ENCODE results near the gene SPINK13.
A peak's percentile ranks its signal among the peaks of the same experiment; 100 is the strongest.
"Not testable (repeated sequence)": the region's sequence is repeated elsewhere in the genome, so short reads cannot be mapped to it uniquely, and the experiment has no call there.

SPINK13 gene, protein sequence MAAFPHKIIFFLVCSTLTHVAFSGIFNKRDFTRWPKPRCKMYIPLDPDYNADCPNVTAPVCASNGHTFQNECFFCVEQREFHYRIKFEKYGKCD

DNA sequence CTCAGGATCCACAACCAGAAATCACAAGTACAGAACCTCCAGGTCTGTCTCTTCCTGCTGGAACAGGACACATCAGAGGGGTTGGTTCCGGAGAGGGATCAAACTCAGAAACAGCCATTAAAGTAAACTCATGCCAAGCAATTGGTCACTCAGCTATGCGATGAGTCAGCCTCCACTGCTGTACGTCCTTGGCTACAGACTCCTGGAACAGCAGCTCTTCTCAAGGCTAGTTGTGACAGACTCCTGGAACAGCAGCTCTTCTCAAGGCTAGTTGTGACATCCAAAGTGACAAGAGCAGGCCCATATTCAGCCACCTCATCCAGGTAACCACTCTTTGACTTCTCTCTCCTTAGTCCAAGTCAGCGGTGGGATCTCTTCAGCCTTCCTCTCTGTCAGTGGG, at the start of gene SPINK13:
Gene SPINK13 (plus strand): TSS at position 229 of the 400 bp plus-strand sequence. CDS start 1,279 bp downstream, outside the sequence.
- DNase-seq (ENCODE audit: low spot score), result peak; percentile 3

DNA sequence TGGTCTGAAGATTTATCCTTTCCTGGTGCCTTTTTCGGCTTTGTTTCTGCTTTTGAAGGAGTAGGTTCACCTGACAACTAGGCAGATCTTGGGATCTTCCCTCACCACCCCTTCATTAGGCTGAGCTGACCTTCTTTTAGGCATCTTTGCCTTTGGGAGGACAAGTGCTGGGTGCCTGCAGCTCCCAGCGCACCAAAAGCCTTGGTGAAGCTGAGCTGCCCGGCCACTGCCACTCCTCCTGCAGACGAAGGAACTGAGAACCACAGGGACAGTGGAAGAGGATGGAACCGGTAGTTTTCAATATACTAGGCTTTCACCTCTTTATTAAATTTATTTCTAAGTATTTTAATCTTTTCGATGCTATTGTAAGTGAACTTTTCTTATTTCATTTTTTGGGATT, 47.1 kb upstream of the SPINK13 start:
- no peak for DNase-seq (ENCODE audit: low spot score)

DNA sequence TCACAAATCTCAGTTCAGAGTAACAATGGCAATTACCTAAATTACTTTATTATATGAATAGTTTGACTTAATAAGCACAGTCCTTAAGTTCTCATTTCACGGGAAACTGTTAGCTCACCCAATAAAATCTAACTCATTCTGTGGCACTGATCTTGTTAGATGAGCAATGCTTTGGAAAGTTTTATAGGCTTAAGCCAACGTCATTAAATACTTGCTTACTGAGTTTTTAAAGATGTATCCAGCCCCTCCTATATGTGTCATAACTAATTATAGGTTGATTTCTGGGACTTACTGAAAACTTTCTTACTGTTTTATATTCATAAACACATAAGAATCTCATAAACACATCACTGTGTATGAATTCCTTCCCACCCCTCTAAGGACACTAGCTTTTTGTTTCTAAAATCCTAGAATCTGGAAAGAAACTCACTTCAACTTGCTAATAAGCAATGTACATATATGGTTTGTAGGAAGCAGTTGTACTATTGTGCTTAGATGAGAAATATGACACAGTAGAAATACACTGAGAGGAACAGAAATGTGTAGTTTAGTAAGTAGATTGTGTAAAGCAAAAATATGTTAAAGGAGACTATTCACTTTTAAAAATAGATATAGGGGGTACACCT, 44.4 kb upstream of the SPINK13 start:
- DNase-seq (ENCODE audit: low spot score), result no peak

DNA sequence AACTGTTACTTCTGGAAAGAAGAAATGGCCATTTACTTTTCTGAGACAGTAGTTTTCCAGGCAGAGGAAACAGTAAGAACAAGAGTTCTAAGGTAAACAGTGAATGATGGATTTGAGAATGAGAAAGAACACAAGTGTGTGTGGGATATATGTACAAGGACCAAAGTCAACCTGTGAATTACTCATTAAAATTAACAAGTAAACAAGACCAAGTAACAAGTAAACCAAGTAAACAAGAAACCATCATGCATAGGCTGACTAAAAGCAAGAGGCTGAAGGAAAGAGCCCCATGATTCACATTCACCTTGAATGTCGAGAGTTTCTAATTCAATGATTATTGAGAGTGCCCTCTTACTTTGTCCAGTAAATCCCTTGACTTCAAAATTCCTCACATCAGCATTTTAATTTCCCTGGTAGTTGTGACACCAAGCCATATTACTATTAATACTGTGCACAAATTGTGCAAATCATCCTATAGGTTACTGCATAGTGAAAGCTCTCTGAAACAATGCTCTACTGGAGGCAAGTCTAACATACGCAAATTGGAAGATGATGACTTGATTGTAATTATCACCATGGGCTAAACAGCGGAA, 40.1 kb upstream of the SPINK13 start:
- DNase-seq (ENCODE audit: low spot score), result no peak

DNA sequence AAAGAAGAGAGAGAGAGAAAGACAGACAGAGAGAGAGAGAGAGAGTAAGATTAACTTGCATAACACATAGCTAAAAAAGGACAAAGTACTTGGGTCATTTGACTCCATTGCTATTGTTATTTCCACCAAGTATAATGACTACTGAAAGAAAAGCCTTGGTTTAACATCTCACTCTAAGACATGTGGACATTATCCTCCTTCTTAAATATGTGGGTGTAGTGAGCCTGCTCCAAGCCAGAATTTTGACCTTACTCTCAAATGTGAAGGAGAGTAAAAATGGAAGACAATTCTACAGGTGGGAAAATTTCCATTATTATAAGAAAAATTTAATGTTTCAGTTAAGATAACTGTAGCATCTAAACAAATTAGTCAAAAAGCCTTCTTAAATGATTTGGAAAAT, 38.8 kb upstream of the SPINK13 start:
- no peak for DNase-seq (ENCODE audit: low spot score)

DNA sequence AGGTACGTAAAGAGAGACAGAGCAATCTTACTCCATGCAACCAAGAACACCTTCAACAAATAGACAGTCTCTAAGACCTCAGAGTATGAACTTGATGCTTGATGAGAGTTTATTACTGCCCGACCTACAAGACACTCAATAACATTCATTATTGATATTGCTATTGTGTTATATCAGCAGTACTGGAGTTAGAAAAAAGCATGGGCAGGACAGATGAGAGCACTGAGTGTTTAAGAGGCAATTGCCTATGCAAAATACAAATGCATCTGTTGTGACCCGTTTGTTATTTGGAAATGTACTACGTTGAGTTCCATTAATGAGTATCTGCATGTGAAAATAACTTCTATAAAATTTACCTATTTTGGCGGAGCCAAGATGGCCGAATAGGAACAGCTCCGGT, 38.4 kb upstream of the SPINK13 start:
- no peak for DNase-seq (ENCODE audit: low spot score)

DNA sequence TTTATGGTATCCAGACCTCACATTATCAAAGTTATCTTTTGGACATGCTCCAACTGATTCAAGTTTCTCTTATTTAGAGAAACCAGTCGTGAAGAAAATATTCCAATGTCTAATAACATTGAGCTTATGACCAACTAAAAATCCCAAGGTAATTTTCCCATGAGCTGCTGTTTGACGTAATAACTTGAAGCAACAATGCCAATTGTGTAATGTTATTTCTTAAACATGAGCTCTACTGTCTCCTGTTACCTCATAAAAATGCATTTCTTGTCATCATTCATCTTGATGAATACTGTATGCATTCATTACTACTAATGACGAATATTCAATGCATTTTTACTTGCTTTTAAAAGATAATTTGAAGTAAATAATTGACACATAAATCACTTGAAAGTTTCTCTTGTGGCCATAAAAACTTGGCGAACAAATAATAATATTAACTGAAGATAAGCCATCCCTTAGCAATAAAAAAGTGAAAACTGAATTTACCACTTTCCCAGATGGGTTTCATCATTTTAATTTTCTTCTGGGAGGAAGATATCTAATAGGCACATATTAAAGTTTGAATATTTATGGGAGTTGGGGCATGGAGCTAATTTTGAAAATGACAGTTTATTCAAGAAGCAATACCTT, 30.7 kb upstream of the SPINK13 start:
- no peak for DNase-seq (ENCODE audit: low spot score)

DNA sequence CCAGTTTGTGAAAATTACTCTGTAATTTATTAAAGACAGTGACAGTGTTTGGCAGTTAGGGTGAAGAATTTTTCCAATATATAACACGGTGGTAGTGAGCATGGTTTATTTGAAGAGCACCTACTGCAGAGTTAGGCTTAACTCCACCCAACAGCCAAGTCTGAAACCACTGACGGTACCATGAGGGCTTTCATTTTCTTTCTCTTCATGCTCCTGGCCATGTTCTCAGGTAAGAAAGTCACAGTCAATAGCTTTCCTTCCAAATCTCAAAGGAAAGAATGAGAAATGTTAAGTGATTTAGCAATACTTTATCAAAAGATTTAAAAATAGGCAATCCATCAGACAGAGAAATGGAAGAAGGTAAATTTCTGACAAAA, 30.2 kb upstream of the SPINK13 start, which contains the start of gene MARCOL:
Gene MARCOL (plus strand): TSS at position 108 of the 377 bp plus-strand sequence. CDS start 73 bp downstream, at position 181.
- no peak for DNase-seq (ENCODE audit: low spot score)

DNA sequence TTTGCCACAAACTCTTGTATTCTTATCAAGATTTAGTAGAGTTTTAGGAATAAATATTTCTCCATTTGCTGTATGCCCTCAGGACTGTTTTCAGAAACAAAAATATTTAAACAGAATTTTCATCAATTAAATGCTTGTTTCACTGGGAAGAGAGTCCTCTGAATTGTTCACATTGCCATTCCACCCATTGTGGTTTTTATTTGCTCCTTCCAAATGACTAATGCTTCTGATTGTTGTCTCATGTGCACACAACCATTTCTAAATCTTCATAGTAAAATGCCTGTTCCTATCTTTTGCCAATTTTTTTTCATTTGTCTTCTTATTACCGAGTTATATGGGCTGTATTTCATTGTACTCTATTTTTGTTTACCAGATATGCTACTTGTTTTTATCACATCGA, 19.7 kb upstream of the SPINK13 start:
- no peak for DNase-seq (ENCODE audit: low spot score)

DNA sequence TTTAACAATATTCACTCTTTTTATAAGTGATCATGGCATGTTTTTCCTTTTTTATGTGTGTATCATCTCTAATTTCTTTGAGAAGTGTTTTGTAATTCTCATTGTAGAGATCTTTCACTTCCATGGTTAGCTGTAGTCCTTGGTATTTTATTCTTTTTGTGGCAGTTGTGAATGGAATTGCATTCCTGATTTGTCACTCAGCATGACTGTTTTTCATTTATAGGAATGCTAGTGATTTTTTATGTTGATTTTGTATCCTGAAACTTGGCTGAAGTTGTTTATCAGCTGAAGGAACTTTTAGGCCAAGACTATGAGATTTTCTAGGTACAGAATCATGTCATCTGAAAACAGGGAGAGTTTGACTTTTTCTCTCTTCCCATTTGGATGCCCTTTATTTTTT, 13.1 kb upstream of the SPINK13 start:
- DNase-seq (ENCODE audit: low spot score), result no peak

DNA sequence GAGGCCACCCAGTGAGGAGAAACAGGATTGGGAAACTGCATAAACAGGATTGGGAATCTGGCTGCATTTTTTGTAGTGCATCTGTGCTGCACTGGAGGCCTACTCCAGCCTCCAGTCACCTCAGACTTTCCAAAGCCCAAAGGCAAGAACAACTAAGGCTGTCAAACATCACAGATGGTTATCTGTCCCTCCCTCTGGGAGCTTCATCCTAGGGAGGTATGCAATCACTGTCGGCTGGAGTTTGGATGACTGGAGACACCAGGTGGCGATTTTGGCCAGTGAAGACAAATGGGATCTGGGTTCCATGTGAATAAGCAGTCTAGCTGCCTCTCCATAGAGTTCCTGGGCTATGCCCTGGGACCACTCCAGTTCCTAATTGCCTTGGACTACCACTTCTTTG, 9.3 kb upstream of the SPINK13 start:
- no peak for DNase-seq (ENCODE audit: low spot score)

DNA sequence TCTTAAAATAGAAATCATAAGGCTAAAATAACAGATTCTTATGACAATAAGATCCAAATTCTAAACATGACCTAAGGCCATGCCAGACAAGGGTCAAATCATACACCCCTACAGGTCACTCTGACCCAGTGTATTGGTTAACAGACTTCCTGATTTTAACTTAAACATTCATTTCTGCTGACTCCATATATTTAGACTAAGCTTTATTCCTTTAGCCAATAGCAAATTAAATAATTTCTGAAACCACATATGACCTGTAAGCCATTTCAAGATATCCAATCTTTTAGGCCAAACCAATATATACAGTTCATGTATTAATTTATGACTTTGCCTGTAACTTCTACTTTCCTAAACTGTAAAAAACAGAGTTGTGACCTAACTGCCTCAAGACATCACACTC, 7.4 kb upstream of the SPINK13 start:
- no peak for DNase-seq (ENCODE audit: low spot score)

DNA sequence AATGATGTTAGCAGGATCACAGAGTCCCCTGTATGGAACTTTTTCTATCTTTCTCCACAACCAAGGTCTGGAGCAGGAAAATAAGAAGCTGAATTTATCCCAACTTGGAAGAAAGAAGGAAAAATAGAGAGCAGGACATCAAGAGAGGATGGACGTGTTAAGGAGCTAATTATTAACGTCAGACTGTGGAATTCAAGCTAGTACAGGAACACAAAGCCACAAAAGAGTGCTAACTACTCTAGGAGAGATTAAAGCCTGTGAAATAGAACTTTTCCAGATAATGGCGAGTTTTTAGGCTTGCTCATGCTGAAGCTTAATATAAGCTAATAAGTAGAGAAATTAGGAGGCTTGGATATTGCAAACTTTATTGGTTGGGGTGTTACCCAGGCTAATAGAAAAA, 632 bp upstream of the SPINK13 start:
- DNase-seq (ENCODE audit: low spot score), result no peak

GRCh38 chr5:148275129-148275528, 6.5 kb downstream of the SPINK13 start:
- not testable (repeated sequence) for DNase-seq (ENCODE audit: low spot score)

GRCh38 chr5:148280893-148281292, 12.3 kb downstream of the SPINK13 start:
- not testable (repeated sequence) for DNase-seq (ENCODE audit: low spot score)

DNA sequence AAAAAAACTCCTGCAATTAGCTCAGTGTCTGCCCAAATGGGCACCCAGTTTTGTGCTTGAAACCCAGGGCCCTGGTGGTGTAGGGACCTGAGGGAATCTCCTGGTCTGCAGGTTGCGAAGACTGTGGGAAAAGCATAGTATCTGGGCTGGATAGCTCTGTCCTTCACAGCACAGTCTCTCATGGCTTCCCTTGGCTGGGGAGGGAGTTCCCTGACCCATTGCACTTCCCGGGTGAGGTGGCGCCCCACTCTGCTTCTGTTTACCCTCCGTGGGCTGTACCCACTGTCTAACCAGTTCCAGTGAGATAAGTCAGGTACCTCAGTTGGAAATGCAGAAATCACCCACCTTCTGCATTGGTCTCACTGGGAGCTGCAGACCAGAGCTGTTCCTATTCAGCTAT, 12.7 kb downstream of the SPINK13 start:
- not testable (repeated sequence) for DNase-seq (ENCODE audit: low spot score)

- peak; percentile 7 for DNase-seq (ENCODE audit: low spot score)
These were observed 21.9 kb downstream of the SPINK13 start for GRCh38 chr5:148290271-148291195.

- no peak for DNase-seq (ENCODE audit: low spot score)
These were observed 29.1 kb downstream of the SPINK13 start for GRCh38 chr5:148297731-148298130.

- DNase-seq (ENCODE audit: low spot score), result no peak
These were observed 37.9 kb downstream of the SPINK13 start for GRCh38 chr5:148306446-148306845.

- DNase-seq (ENCODE audit: low spot score), result no peak
These were observed 40.4 kb downstream of the SPINK13 start for GRCh38 chr5:148309019-148309418.

GRCh38 chr5:148309746-148310145, 41.2 kb downstream of the SPINK13 start:
- no peak for DNase-seq (ENCODE audit: low spot score)

GRCh38 chr5:148311484-148311883, 42.9 kb downstream of the SPINK13 start:
- no peak for DNase-seq (ENCODE audit: low spot score)

Measured in kidney capillary endothelial cell (primary cell).